ENCODE data around the gene PCSK4. TPM values are rescaled to one million over a fixed set of nuclear protein-coding genes. Genes with fewer than 3 reads are reported as not detected.
"Not testable (repeated sequence)": the region's sequence is repeated elsewhere in the genome, so short reads cannot be mapped to it uniquely, and the experiment has no call there.

PCSK4 gene
- total RNA-seq, 1 experiment from 2014 or later: 11.1 TPM

DNA sequence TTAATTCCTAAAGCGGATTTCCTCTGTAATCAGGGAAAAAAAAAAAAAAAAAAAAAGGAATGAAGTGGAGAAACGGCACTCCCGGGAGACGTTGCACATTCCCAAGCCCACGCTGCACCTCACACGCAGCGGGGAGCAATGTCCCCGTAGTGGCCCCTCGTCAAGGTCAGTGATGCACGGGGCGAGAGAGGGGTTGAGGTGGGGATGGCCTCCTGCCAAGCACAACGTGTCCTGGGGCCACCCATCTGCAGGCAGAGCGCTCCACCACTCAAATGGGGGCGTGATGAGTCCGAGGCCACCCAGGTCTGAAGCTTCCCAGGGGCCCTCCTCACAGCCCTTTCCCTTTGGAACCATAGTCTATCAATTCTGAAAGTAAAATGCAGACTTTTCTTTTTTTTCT, 48.8 kb upstream of the PCSK4 start:
- ChIA-PET RAD21 (ENCODE audit: low non-redundant PET in 1 of 2, low total read pairs in 2 of 2, uncharacterized antibody in 2 of 2, unreplicated experiment in 2 of 2) (no interaction called here), CTCF (no interaction called here), POLR2A (no interaction called here)
- BruUV-seq (replicated peaks): no TSS peak
- intact Hi-C loops (cut with micrococcal nuclease): no loop called here
- Histone ChIP-seq H3K9me3 (ENCODE audit: control insufficient read depth in 1 of 2, insufficient read depth in 1 of 2, low read depth in 1 of 2, low read length in 2 of 2) (no peaks in the 10 kb centered on the region), H3K79me2 (ENCODE audit: insufficient read depth, low read length) (no peaks in the 10 kb centered on the region), H3K9me2 (ENCODE audit: insufficient read depth) (no peaks in the 10 kb centered on the region), H3K27ac (ENCODE audit: low read depth, low read length) (no peak overlapping the region), H3K9ac (ENCODE audit: low read length) (no peak overlapping the region), H2AFZ (ENCODE audit: low read depth, low read length, poor library complexity, severe bottlenecking) (no peak overlapping the region), H3K36me3 (ENCODE audit: control insufficient read depth in 1 of 2, insufficient read depth in 2 of 2, low read length in 2 of 2) (no peaks in the 10 kb centered on the region), H3K4me3 (replicated peaks in 1 of 2; ENCODE audit: low read depth in 1 of 2, low read length in 2 of 2) (no peak overlapping the region), H3K4me2 (ENCODE audit: low read length) (no peak overlapping the region), H4K20me1 (ENCODE audit: insufficient read depth) (no peaks in the 10 kb centered on the region), H3K4me1 (ENCODE audit: control insufficient read depth in 1 of 2, insufficient read depth in 2 of 2, low read length in 2 of 2) (peaks cover 5 to 15% of the 10 kb centered on the region in 2 experiments; a peak in 3 of 4 replicates), H3K27me3 (ENCODE audit: insufficient read depth, low read length) (no peaks in the 10 kb centered on the region)
- TF ChIP-seq EZH2phosphoT487 (IDR thresholded peaks at IDR 0.05; ENCODE audit: borderline replicate concordance): no peak
- TF ChIP-seq, protein P1, sequence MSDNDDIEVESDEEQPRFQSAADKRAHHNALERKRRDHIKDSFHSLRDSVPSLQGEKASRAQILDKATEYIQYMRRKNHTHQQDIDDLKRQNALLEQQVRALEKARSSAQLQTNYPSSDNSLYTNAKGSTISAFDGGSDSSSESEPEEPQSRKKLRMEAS (IDR thresholded peaks at IDR 0.05): no peak
- TF ChIP-seq YY1 (IDR thresholded peaks at IDR 0.05; ENCODE audit: extremely low read depth, insufficient replicate concordance, low read depth, low read length): no peak
- no peak for TF ChIP-seq EZH2 (IDR thresholded peaks at IDR 0.05)
- no peak for TF ChIP-seq JUND (IDR thresholded peaks at IDR 0.05)
- TF ChIP-seq, protein P2, sequence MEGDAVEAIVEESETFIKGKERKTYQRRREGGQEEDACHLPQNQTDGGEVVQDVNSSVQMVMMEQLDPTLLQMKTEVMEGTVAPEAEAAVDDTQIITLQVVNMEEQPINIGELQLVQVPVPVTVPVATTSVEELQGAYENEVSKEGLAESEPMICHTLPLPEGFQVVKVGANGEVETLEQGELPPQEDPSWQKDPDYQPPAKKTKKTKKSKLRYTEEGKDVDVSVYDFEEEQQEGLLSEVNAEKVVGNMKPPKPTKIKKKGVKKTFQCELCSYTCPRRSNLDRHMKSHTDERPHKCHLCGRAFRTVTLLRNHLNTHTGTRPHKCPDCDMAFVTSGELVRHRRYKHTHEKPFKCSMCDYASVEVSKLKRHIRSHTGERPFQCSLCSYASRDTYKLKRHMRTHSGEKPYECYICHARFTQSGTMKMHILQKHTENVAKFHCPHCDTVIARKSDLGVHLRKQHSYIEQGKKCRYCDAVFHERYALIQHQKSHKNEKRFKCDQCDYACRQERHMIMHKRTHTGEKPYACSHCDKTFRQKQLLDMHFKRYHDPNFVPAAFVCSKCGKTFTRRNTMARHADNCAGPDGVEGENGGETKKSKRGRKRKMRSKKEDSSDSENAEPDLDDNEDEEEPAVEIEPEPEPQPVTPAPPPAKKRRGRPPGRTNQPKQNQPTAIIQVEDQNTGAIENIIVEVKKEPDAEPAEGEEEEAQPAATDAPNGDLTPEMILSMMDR (IDR thresholded peaks at IDR 0.05 in 2 of 3, conservative IDR thresholded peaks at IDR 0.05 in 1 of 3; ENCODE audit: borderline replicate concordance in 1 of 3, insufficient read depth in 1 of 3, low read depth in 2 of 3, low read length in 2 of 3): no peak
- no peak for TF ChIP-seq FOSL1 (IDR thresholded peaks at IDR 0.05; ENCODE audit: low read depth)
- no peak for TF ChIP-seq SP1 (IDR thresholded peaks at IDR 0.05; ENCODE audit: low read depth)
- DNase-seq (ENCODE audit: low read depth, low spot score) (no peak), ATAC-seq (no peak)

DNA sequence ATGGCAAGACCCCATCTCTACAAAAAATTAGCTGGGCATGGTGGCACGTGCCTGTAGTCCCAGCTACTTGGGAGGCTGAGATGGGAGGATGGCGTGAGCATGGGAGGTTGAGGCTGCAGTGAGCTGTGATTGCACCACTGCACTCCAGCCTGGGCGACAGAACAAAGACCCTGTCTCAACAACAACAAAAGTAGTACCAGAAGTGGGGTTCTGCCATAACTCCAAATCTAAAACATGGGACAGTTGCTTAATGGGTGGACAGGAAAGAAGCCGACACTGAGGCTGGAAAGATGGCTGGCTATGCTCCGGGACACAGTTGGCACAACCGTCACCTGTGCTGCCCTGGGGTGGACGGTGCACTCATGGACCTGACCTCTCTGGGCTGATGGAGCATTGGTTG, 45.5 kb upstream of the PCSK4 start:
- H3K9me3 ChIP-seq (ENCODE audit: control insufficient read depth in 1 of 2, insufficient read depth in 1 of 2, low read depth in 1 of 2, low read length in 2 of 2); H3K9me2 ChIP-seq (ENCODE audit: insufficient read depth); H4K20me1 ChIP-seq (ENCODE audit: insufficient read depth); CTCF ChIA-PET; H3K27ac ChIP-seq (ENCODE audit: low read depth, low read length); H3K4me3 ChIP-seq (replicated peaks in 1 of 2; ENCODE audit: low read depth in 1 of 2, low read length in 2 of 2); intact Hi-C loops (cut with micrococcal nuclease); POLR2A ChIA-PET; DNase-seq (ENCODE audit: low read depth, low spot score); H3K4me2 ChIP-seq (ENCODE audit: low read length); H3K36me3 ChIP-seq (ENCODE audit: control insufficient read depth in 1 of 2, insufficient read depth in 2 of 2, low read length in 2 of 2); H3K79me2 ChIP-seq (ENCODE audit: insufficient read depth, low read length); H3K9ac ChIP-seq (ENCODE audit: low read length); BruUV-seq (replicated peaks); H3K4me1 ChIP-seq (ENCODE audit: control insufficient read depth in 1 of 2, insufficient read depth in 2 of 2, low read length in 2 of 2); H2AFZ ChIP-seq (ENCODE audit: low read depth, low read length, poor library complexity, severe bottlenecking); H3K27me3 ChIP-seq (ENCODE audit: insufficient read depth, low read length); ATAC-seq: not testable (repeated sequence)
- RAD21 ChIA-PET (ENCODE audit: low non-redundant PET in 1 of 2, low total read pairs in 2 of 2, uncharacterized antibody in 2 of 2, unreplicated experiment in 2 of 2): interaction anchor here in 1 of 2 experiments (0.5 kb wide), 1 partner anchor 64 kb away, joined by 3 read pairs; no protein-coding TSS in a partner anchor
